HG03460 (cell line): ENCODE measurements around the gene CYP2E1.
"Not testable (repeated sequence)": the region's sequence is repeated elsewhere in the genome, so short reads cannot be mapped to it uniquely, and the experiment has no call there.

Source experiments
- ATAC-seq: cut with Tn5 transposase; IDR thresholded peaks from one replicate; pipeline ENCODE4 v1.9.1; 2021; ENCODE audit not compliant: unreplicated experiment

Gene CYP2E1

GRCh38 chr10:133568831-133569527 lies 41.8 kb downstream of the CYP2E1 start:
- not testable (repeated sequence) for ATAC-seq

GRCh38 chr10:133569801-133570200 lies 42.6 kb downstream of the CYP2E1 start:
- ATAC-seq: not testable (repeated sequence)

- not testable (repeated sequence) for ATAC-seq
Observed at GRCh38 chr10:133572055-133572454, 44.9 kb downstream of the CYP2E1 start.

GRCh38 chr10:133573460-133573859 lies 46.3 kb downstream of the CYP2E1 start:
- not testable (repeated sequence) for ATAC-seq

- ATAC-seq: not testable (repeated sequence)
Observed at GRCh38 chr10:133577037-133577436, 49.9 kb downstream of the CYP2E1 start.
